HepG2 (cell line): ENCODE measurements around the gene KLHDC4. TPM values are rescaled to one million over a fixed set of nuclear protein-coding genes. Genes with fewer than 3 reads are reported as not detected.
A peak's percentile ranks its signal among the peaks of the same experiment; 100 is the strongest.

Experiments
- AGO1 ChIP-seq: fragments of 200-400 bp; formaldehyde crosslinking; IDR thresholded peaks from 2 replicates; pipeline ENCODE4 v1.6.1; 2017; ENCODE audit warnings: mild to moderate bottlenecking, low read depth, low read length, moderate library complexity; ENCODE audit not compliant: poor library complexity, severe bottlenecking
- ARID5B ChIP-seq: IDR thresholded peaks from 2 replicates; pipeline ENCODE4 v1.4.0; 2020; ENCODE audit warnings: mild to moderate bottlenecking, missing genetic modification reagents
- DNMT1 ChIP-seq: sonication (generic); formaldehyde crosslinking; IDR thresholded peaks from 2 replicates; pipeline ENCODE4 v1.5.1; 2020; ENCODE audit warnings: mild to moderate bottlenecking, missing genetic modification reagents
- DZIP1 ChIP-seq: sonication (generic); formaldehyde crosslinking; IDR thresholded peaks from 2 replicates; pipeline ENCODE4 v1.5.0; 2020; ENCODE audit warnings: mild to moderate bottlenecking, missing genetic modification reagents
- ETV6 ChIP-seq: sonication (generic); formaldehyde crosslinking; conservative IDR thresholded peaks from 2 replicates; pipeline ENCODE4 v1.4.0; 2020; ENCODE audit warnings: missing genetic modification reagents
- NR2F2 ChIP-seq: IDR thresholded peaks from 2 replicates; pipeline ENCODE4 v1.6.1; 2012; ENCODE audit warnings: low read depth, inconsistent platforms, borderline replicate concordance
- PAX8 ChIP-seq: sonication (generic); formaldehyde crosslinking; IDR thresholded peaks from 2 replicates; pipeline ENCODE4 v1.8.0; 2022; ENCODE audit warnings: mild to moderate bottlenecking, missing genetic modification reagents, borderline replicate concordance
- SPEN ChIP-seq: sonication (generic); formaldehyde crosslinking; IDR thresholded peaks from 2 replicates; pipeline ENCODE4 v1.5.1; 2020; ENCODE audit warnings: low read depth, mild to moderate bottlenecking, missing genetic modification reagents
- TEF ChIP-seq: sonication (generic); formaldehyde crosslinking; IDR thresholded peaks from 2 replicates; pipeline ENCODE4 v1.5.0; 2020; ENCODE audit warnings: missing genetic modification reagents
- THRA ChIP-seq: sonication (generic); formaldehyde crosslinking; IDR thresholded peaks from 2 replicates; pipeline ENCODE4 v1.4.0; 2020; ENCODE audit warnings: missing genetic modification reagents, borderline replicate concordance
- WIZ ChIP-seq: sonication (generic); formaldehyde crosslinking; IDR thresholded peaks from 2 replicates; pipeline ENCODE4 v1.5.1; 2020; ENCODE audit warnings: mild to moderate bottlenecking, missing genetic modification reagents
- ZMYM4 ChIP-seq: sonication (generic); formaldehyde crosslinking; IDR thresholded peaks from 2 replicates; pipeline ENCODE4 v1.8.1; 2023; ENCODE audit warnings: mild to moderate bottlenecking, missing genetic modification reagents
- ZNF17 ChIP-seq: sonication (generic); formaldehyde crosslinking; IDR thresholded peaks from 2 replicates; pipeline ENCODE4 v1.5.0; 2020; ENCODE audit warnings: mild to moderate bottlenecking, missing genetic modification reagents
- ZNF20 ChIP-seq: sonication (generic); formaldehyde crosslinking; IDR thresholded peaks from 2 replicates; pipeline ENCODE4 v1.4.0; 2020; ENCODE audit warnings: mild to moderate bottlenecking, moderate library complexity, missing genetic modification reagents
- ZNF331 ChIP-seq: sonication (generic); formaldehyde crosslinking; IDR thresholded peaks from 2 replicates; pipeline ENCODE4 v1.4.0; 2020; ENCODE audit warnings: missing genetic modification reagents
- ZNF335 ChIP-seq: sonication (generic); formaldehyde crosslinking; IDR thresholded peaks from 2 replicates; pipeline ENCODE4 v1.4.0; 2020; ENCODE audit warnings: missing genetic modification reagents
- ZNF430 ChIP-seq: sonication (generic); formaldehyde crosslinking; IDR thresholded peaks from 2 replicates; pipeline ENCODE4 v1.9.0; 2021; ENCODE audit warnings: mild to moderate bottlenecking, missing genetic modification reagents
- ZNF484 ChIP-seq: sonication (generic); formaldehyde crosslinking; IDR thresholded peaks from 2 replicates; pipeline ENCODE4 v1.5.1; 2020; ENCODE audit warnings: mild to moderate bottlenecking, low read depth, missing genetic modification reagents, borderline replicate concordance
- ZNF574 ChIP-seq: sonication (generic); formaldehyde crosslinking; IDR thresholded peaks from 2 replicates; pipeline ENCODE4 v1.4.0; 2020; ENCODE audit warnings: missing genetic modification reagents
- polyA plus RNA-seq, 8 experiments: library from polyadenylated mRNA; depleted of rRNA in 3 of 8; stranded (reverse) in 7 of 8; unstranded in 1 of 8; fragments of >200 nt; fragmentation: Illumina TruSeq in 4 of 8; extraction: Trizol in 4 of 8; gene quantifications; 2 replicates each; pipeline versions ENCODE4 v1.2.1 to v1.2.3, GENCODE V29; 2011 to 2016; ENCODE audit warnings: low read depth in 4 of 8, missing spikeins in 1 of 8, mixed read lengths in 1 of 8; ENCODE audit not compliant: insufficient read depth in 1 of 8
- total RNA-seq, 5 experiments: library from RNA; depleted of rRNA; stranded (reverse); fragments of >200 nt; fragmentation: Illumina TruSeq; extraction: Trizol; gene quantifications; 2 replicates each; pipeline ENCODE4 v1.2.3, GENCODE V29; 2016; ENCODE audit warnings: low read depth in 1 of 5

KLHDC4 gene
- total and polyA plus RNA-seq, 2 of the 13 experiments (the other 11 are each of a cell fraction or from before 2014, with no cell fraction given) = 18.7 to 31.8 TPM

- peak; percentile 69; the same call in 1 of the 2 replicates for TF ChIP-seq ZNF574 (CRISPR knock-in tag)
- peak; percentile 92; the same call in 1 of the 2 replicates for TF ChIP-seq WIZ (CRISPR knock-in tag)
- TF ChIP-seq ARID5B (CRISPR knock-in tag) = peak; percentile 23; the same call in 1 of the 2 replicates
- 0 out of 2 replicates have a peak, but pooled peaks have one; percentile 76 for TF ChIP-seq ZNF335 (CRISPR knock-in tag)
- TF ChIP-seq AGO1 = no peak
- no peak for TF ChIP-seq DNMT1
- TF ChIP-seq TEF (CRISPR knock-in tag) = peak; percentile 87; the same call in 1 of the 2 replicates
- TF ChIP-seq ZMYM4 (CRISPR knock-in tag) = peak; percentile 24; the same call in 1 of the 2 replicates
- TF ChIP-seq ZNF20 (CRISPR knock-in tag) = no peak
- TF ChIP-seq THRA (CRISPR knock-in tag) = peak; percentile 49; the same call in 1 of the 2 replicates
- TF ChIP-seq ZNF17 = no peak
- TF ChIP-seq ZNF484 = no peak; the same call in 1 of the 2 replicates
- peak; percentile 79 for TF ChIP-seq ZNF331 (CRISPR knock-in tag)
- TF ChIP-seq ZNF430 (CRISPR knock-in tag) = peak; percentile 56; the same call in 1 of the 2 replicates
- no peak for TF ChIP-seq PAX8 (CRISPR knock-in tag)
- TF ChIP-seq SPEN (CRISPR knock-in tag) = no peak
- TF ChIP-seq ETV6 (CRISPR knock-in tag) = peak; percentile 91
- no peak for TF ChIP-seq DZIP1 (CRISPR knock-in tag)
- no peak for TF ChIP-seq NR2F2
These were observed 104.2 kb downstream of the KLHDC4 start (continued) for GRCh38 chr16:87661561-87661960.
